WTC11 (cell line): ENCODE results near the gene DMXL2. TPM values are rescaled to one million over a fixed set of nuclear protein-coding genes. Genes with fewer than 3 reads are reported as not detected.

ENCODE experiments used
- ATAC-seq: fragments of 200-7000 bp; cut with Tn5 transposase; 2 replicates; pipeline ENCODE4 v1.10.0; 2021; ENCODE audit warnings: mild to moderate bottlenecking, moderate library complexity
- CTCF ChIA-PET: fragments of 300-600 bp; sonication (Branson Sonifier 250); formaldehyde crosslinking; loops from one replicate; lab custom pipeline; 2021; ENCODE audit warnings: antibody characterized with exemption; lab: Charles Lee
- POLR2A ChIA-PET: fragments of 350-600 bp; sonication (Branson Sonifier 250); formaldehyde crosslinking; loops from one replicate; lab custom pipeline; 2021; ENCODE audit warnings: antibody characterized with exemption; lab: Charles Lee
- DNase-seq: peaks from one replicate; pipeline ENCODE4 v3.0.0; 2021; ENCODE audit warnings: low spot score
- H3K27ac Mint-ChIP-seq: 2 replicates; pipeline ENCODE4 v1.8.0; 2021; ENCODE audit warnings: mixed read lengths
- H3K27me3 Mint-ChIP-seq: 2 replicates; pipeline ENCODE4 v1.8.0; 2021; ENCODE audit warnings: low read depth, mild to moderate bottlenecking, moderate library complexity, mixed read lengths
- H3K36me3 Mint-ChIP-seq: 2 replicates; pipeline ENCODE4 v1.8.0; 2021; ENCODE audit warnings: mixed read lengths
- H3K4me1 Mint-ChIP-seq: 2 replicates; pipeline ENCODE4 v1.8.0; 2022; ENCODE audit warnings: mixed read lengths
- H3K4me3 Mint-ChIP-seq: 2 replicates; pipeline ENCODE4 v1.8.0; 2021; ENCODE audit warnings: mild to moderate bottlenecking, moderate library complexity, mixed read lengths
- H3K9me3 Mint-ChIP-seq: 2 replicates; pipeline ENCODE4 v1.8.0; 2021; ENCODE audit warnings: mixed read lengths
- CREB1 ChIP-seq: sonication (generic); formaldehyde crosslinking; IDR thresholded peaks from 2 replicates; pipeline ENCODE4 v1.8.0; 2023; ENCODE audit warnings: mild to moderate bottlenecking, missing genetic modification reagents
- CTCF ChIP-seq: fragments of 200-600 bp; IDR thresholded peaks from 2 replicates; pipeline ENCODE4 v1.8.0; 2022; ENCODE audit warnings: antibody characterized with exemption
- FOXJ3 ChIP-seq: sonication (generic); formaldehyde crosslinking; IDR thresholded peaks from 2 replicates; pipeline ENCODE4 v1.9.0; 2021; ENCODE audit warnings: missing genetic modification reagents, mild to moderate bottlenecking, borderline replicate concordance
- HMGA2 ChIP-seq: fragments of 250-450 bp; sonication (Bioruptor Pico); IDR thresholded peaks from 2 replicates; pipeline ENCODE4 v1.4.0; 2021; ENCODE audit warnings: mild to moderate bottlenecking, moderate library complexity
- JUN ChIP-seq: sonication (generic); formaldehyde crosslinking; IDR thresholded peaks from 2 replicates; pipeline ENCODE4 v1.8.0; 2023; ENCODE audit warnings: mild to moderate bottlenecking, missing genetic modification reagents
- NFYB ChIP-seq: sonication (generic); formaldehyde crosslinking; conservative IDR thresholded peaks from 2 replicates; pipeline ENCODE4 v1.8.0; 2022; ENCODE audit warnings: low read depth, missing genetic modification reagents
- NR1H2 ChIP-seq: sonication (generic); formaldehyde crosslinking; IDR thresholded peaks from 2 replicates; pipeline ENCODE4 v1.9.0; 2021; ENCODE audit warnings: mild to moderate bottlenecking, moderate library complexity, missing genetic modification reagents
- RORB ChIP-seq: fragments of 250-450 bp; sonication (Bioruptor Pico); IDR thresholded peaks from 2 replicates; pipeline ENCODE4 v1.9.0; 2021; ENCODE audit warnings: mild to moderate bottlenecking
- SMAD4 ChIP-seq: sonication (generic); formaldehyde crosslinking; IDR thresholded peaks from 2 replicates; pipeline ENCODE4 v1.8.0; 2022; ENCODE audit warnings: mild to moderate bottlenecking, missing genetic modification reagents
- SOX15 ChIP-seq: fragments of 250-450 bp; sonication (Bioruptor Pico); IDR thresholded peaks from 2 replicates; pipeline ENCODE4 v1.9.0; 2021; ENCODE audit warnings: mild to moderate bottlenecking
- ZBTB21 ChIP-seq: sonication (generic); formaldehyde crosslinking; IDR thresholded peaks from 2 replicates; pipeline ENCODE4 v1.8.1; 2023; ENCODE audit warnings: mild to moderate bottlenecking, missing genetic modification reagents, borderline replicate concordance
- ZNF232 ChIP-seq: sonication (generic); formaldehyde crosslinking; IDR thresholded peaks from 2 replicates; pipeline ENCODE4 v1.8.0; 2022; ENCODE audit warnings: mild to moderate bottlenecking, missing genetic modification reagents
- ZNF281 ChIP-seq: sonication (generic); formaldehyde crosslinking; IDR thresholded peaks from 2 replicates; pipeline ENCODE4 v1.8.0; 2023; ENCODE audit warnings: mild to moderate bottlenecking, missing genetic modification reagents
- ZNF317 ChIP-seq: sonication (generic); formaldehyde crosslinking; IDR thresholded peaks from 2 replicates; pipeline ENCODE4 v1.8.1; 2023; ENCODE audit warnings: low read depth, mild to moderate bottlenecking, moderate library complexity, missing genetic modification reagents, borderline replicate concordance
- ZNF416 ChIP-seq: fragments of 250-450 bp; sonication (Bioruptor Pico); IDR thresholded peaks from 2 replicates; pipeline ENCODE4 v1.9.0; 2021; ENCODE audit warnings: mild to moderate bottlenecking, inconsistent platforms
- total RNA-seq: library from RNA; stranded (reverse); gene quantifications from 3 replicates; pipeline ENCODE4 v1.2.3, GENCODE V29; 2021
- TF ChIP-seq, protein P1 (sequence below): sonication (generic); formaldehyde crosslinking; IDR thresholded peaks from 2 replicates; pipeline ENCODE4 v1.8.1; 2022; ENCODE audit warnings: mild to moderate bottlenecking, missing genetic modification reagents, moderate library complexity, borderline replicate concordance
- TF ChIP-seq, protein P2 (sequence below): sonication (generic); formaldehyde crosslinking; IDR thresholded peaks from 2 replicates; pipeline ENCODE4 v1.8.1; 2023; ENCODE audit warnings: mild to moderate bottlenecking, missing genetic modification reagents, moderate library complexity
- TF ChIP-seq, protein P3 (sequence below): fragments of 250-450 bp; sonication (Bioruptor Pico); conservative IDR thresholded peaks from 2 replicates; pipeline ENCODE4 v1.9.0; 2021; ENCODE audit warnings: mild to moderate bottlenecking
- TF ChIP-seq, protein P4 (sequence below): sonication (generic); formaldehyde crosslinking; IDR thresholded peaks from 2 replicates; pipeline ENCODE4 v1.8.1; 2023; ENCODE audit warnings: mild to moderate bottlenecking, missing genetic modification reagents, moderate library complexity
- TF ChIP-seq, protein P5 (sequence below): sonication (generic); formaldehyde crosslinking; IDR thresholded peaks from 2 replicates; pipeline ENCODE4 v1.8.0; 2022; ENCODE audit warnings: mild to moderate bottlenecking, missing genetic modification reagents

The DMXL2 gene
- total RNA-seq, 1 experiment from 2014 or later: 10.4 TPM

DNA sequence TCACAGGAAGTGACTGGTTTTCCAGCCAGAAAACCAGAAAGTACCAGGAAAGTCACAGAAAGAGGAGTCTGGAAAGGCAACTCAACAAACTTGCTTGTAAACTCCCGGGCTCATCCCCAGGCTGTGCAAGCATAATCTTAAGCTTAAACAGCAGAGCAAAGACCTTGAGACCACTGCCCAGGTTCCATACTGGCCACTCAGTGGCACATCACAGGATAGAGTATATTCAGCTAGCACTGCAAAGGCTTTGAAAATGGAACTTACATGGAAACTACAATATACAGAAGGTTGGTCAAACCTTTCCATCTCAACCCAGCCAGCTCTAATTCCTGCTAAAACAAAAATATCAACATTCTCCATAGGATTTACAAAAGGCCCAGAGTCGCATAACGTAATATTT, 20.1 kb downstream of the DMXL2 start (continued):
- TF ChIP-seq, protein P1, sequence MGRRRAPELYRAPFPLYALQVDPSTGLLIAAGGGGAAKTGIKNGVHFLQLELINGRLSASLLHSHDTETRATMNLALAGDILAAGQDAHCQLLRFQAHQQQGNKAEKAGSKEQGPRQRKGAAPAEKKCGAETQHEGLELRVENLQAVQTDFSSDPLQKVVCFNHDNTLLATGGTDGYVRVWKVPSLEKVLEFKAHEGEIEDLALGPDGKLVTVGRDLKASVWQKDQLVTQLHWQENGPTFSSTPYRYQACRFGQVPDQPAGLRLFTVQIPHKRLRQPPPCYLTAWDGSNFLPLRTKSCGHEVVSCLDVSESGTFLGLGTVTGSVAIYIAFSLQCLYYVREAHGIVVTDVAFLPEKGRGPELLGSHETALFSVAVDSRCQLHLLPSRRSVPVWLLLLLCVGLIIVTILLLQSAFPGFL (CRISPR knock-in tag): no peak
- TF ChIP-seq, protein P2, sequence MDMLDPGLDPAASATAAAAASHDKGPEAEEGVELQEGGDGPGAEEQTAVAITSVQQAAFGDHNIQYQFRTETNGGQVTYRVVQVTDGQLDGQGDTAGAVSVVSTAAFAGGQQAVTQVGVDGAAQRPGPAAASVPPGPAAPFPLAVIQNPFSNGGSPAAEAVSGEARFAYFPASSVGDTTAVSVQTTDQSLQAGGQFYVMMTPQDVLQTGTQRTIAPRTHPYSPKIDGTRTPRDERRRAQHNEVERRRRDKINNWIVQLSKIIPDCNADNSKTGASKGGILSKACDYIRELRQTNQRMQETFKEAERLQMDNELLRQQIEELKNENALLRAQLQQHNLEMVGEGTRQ: no peak
- TF ChIP-seq ZNF232 (CRISPR knock-in tag): no peak
- TF ChIP-seq, protein P3, sequence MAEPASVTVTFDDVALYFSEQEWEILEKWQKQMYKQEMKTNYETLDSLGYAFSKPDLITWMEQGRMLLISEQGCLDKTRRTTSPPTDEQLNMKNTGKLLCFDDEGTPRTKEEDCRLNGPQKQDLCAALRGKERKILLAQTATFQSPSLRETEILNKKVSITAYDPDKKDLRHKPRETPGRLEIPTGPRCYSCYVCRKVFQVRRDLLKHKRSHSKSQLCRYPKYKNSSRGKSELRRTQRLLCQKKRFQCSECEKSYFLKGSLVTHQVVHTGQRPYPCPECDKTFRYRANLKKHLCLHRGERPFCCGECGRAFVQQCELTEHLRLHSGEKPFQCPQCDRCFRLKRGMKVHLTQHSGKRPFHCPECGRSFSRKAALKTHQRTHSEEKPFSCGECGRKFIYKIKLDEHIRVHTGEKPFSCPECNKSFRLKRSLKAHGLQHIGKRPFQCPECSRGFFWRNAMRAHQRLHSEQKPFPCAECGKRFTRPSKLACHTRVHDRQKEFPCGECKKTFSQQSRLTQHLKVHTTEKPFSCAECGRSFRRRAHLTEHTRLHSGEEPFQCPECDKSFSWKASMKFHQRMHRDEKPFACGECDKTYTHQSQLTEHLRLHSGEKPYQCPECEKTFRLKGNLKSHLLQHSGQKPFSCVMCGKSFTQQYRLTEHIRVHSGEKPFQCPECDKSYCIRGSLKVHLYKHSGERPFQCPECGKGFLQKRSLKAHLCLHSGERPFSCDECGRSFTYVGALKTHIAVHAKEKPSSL: no peak
- no peak for TF ChIP-seq SOX15 (CRISPR knock-in tag)
- no peak for TF ChIP-seq NFYB (CRISPR knock-in tag)
- no peak for TF ChIP-seq JUN
- no peak for TF ChIP-seq CTCF
- no peak for TF ChIP-seq HMGA2
- TF ChIP-seq, protein P4, sequence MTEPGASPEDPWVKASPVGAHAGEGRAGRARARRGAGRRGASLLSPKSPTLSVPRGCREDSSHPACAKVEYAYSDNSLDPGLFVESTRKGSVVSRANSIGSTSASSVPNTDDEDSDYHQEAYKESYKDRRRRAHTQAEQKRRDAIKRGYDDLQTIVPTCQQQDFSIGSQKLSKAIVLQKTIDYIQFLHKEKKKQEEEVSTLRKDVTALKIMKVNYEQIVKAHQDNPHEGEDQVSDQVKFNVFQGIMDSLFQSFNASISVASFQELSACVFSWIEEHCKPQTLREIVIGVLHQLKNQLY (CRISPR knock-in tag): no peak
- TF ChIP-seq RORB (CRISPR knock-in tag): no peak
- TF ChIP-seq FOXJ3 (CRISPR knock-in tag): no peak
- TF ChIP-seq ZBTB21: no peak
- no peak for TF ChIP-seq ZNF317 (CRISPR knock-in tag)

DNA sequence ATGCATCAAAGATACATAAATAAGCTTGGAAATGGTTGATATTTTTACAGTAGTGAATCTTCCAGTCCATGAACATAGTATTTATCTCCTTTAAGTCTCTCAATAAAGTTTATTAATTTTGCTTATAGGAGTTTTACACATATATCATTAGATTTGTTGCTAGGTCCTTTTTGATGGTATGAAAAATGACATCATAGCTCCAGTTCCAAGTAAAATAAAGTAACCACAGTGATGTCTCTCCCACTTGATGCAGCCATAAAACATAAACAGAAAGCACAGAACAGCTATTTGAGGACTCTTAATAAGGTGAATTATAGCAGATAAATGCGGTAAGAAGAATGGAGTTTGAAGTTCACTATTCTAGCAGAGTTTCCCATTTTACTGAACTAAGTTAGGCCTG, 20.8 kb downstream of the DMXL2 start:
- Mint-ChIP-seq H3K36me3 (no peaks in the 10 kb centered on the region), H3K4me1 (0 out of 2 replicates have a peak, but pooled peaks cover 2% of the 10 kb centered on the region), H3K9me3 (peaks cover 22% of the 10 kb centered on the region), H3K4me3 (no peak overlapping the region), H3K27me3 (no peaks in the 10 kb centered on the region; the same call in 1 of the 2 replicates), H3K27ac (no peak overlapping the region)
- ATAC-seq: no peak
- ChIA-PET POLR2A (no interaction called here), CTCF (no interaction called here)
- DNase-seq: no peak
- no peak for TF ChIP-seq CREB1 (CRISPR knock-in tag)
- TF ChIP-seq ZNF281: no peak
- no peak for TF ChIP-seq SMAD4 (CRISPR knock-in tag)
- TF ChIP-seq, protein P5, sequence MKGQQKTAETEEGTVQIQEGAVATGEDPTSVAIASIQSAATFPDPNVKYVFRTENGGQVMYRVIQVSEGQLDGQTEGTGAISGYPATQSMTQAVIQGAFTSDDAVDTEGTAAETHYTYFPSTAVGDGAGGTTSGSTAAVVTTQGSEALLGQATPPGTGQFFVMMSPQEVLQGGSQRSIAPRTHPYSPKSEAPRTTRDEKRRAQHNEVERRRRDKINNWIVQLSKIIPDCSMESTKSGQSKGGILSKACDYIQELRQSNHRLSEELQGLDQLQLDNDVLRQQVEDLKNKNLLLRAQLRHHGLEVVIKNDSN (CRISPR knock-in tag): no peak
- TF ChIP-seq NR1H2: no peak
- TF ChIP-seq ZNF416 (CRISPR knock-in tag): no peak
